Fibroblast of upper back skin (primary cell): ENCODE data around the gene UTS2B.

Source experiments
- DNase-seq: peaks from one replicate; pipeline ENCODE4 v3.0.0-alpha.2; 2013

UTS2B gene

DNA sequence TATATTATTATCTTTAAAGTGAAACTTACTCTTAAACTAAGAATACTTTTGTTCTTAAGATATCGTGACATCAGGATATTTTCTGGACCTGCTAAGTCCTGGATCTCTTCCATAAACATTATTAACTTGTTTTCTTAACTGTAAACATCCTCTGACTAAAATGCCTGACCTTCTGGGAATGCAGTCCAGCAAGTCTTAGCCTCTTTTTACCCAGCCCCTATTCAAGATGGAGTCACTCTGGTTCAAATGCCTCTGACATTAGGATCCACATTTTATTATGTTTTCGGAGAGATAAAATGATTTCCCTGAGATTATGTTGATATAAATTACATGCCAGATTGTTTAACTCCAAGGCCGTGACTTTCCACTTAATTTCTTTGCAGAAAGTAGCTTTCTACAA, 93.7 kb downstream of the UTS2B start:
- peak; percentile 30 for DNase-seq

DNA sequence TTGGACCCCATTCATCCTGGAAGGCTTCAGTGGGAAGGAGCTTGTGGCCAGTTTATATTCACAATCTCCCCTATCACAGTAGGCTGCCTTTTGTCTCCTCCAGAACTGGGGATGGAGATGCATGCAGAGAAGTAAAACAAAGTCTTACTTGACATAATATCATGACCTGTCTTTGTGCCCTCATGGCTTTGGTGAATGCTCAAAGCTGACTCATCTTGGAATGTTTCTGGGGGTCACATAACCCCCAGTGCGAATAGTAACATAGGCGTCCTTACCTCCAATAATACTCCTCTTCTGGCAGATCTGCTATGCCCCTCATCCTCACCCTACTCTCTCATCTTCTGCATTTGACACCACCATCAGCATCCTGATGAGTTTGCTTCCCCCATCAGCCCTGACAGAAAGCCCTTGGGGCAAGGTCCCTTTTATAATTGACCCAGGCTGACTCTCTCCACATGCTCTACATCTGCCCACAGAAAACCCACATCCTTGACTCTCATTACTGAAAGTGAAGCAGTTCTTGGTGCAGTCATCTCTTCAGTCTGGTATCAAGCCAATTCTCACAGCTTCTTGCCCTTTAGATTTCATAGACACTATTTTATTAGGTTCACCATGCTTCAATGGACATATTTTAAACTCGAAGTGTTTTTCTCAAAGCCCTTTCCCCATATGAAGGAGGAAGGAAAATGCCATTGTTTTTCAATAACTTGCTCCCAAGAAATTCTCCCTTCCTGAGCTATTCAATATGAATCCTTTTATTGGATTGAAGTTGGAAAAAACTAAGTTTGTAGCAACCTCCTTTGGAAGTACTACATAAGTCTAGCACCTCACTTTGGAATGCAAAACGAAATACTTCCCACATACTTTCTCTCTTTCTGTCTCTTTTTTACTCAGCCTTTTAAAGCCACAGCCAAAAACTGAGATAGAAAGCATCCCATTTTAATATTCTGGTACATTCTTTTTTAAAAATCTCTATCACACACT, 94.7 kb downstream of the UTS2B start:
- peak; percentile 52 for DNase-seq

DNA sequence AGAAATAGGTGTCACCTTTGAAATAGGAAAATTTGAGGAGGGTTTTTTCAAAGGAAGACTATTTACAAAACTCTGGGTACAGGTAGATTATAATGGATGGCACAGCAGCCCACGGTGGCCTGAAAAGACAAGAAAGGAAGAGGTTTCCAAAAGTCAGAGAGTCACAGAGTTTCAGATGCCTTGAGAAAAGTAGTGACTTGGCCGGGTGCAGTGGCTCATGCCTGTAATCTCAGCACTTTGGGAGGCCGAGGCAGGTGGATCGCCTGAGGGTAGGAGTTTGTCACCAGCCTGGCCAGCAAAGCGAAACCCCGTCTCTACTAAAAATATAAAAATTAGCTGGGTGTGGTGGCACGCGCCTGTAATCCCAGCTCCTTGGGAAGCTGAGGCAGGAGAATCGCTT, 96.1 kb downstream of the UTS2B start:
- no peak for DNase-seq

DNA sequence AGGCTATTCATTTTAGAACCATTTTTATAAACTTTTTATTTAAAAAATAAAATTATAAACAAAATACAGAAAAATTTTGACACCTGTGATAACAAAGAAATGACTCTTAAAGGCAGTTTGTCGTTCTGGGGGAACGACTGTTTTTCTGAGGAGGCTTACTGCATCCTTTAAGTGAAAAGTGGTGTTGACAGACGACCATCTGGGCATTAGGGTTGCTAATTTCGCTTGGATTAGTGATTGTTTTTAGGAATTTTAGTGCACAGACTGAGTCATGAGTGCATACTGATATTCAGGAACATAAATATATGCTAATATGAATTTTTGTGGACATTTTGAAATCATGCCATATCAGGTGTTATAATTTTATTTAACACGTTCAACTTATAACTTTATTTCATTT, 102.8 kb downstream of the UTS2B start:
- no peak for DNase-seq

DNA sequence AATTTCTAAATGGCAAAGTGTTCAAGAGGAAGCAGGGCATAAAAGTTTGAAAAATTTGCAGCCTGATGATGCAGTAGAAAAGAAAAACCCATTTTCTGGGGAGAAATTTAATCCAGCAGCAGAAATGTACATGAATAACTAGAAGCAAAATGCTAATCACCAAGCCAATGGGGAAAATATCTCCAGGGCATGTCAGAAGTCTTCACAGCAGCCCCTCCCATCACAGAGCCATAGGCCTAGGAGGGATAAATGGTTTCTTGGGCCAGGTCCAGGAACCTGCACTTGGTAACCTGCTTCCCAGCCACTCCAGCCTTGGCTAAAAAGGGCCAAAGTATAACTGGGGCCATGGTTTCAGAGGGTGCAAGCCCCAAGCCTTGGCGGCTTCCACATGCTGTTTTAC, 108.7 kb downstream of the UTS2B start:
- no peak for DNase-seq

DNA sequence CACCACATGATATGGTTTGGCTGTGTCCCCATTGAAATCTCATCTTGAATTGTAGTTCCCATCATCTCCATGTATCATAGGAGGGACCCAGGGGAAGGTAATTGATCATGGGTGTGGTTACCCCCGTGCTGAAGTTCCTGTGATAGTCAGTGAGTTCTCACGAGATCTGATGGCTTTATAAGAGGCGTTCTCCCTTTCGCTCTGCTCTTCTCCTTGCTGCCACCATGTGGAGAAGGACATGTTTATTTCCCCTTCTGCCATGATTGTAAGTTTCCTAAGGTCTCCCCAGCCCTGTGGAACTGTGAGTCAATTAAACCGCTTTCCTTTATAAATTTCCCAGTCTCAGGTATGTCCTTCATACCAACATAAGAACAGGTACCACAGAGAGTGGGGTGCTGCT, 109.4 kb downstream of the UTS2B start:
- no peak for DNase-seq

DNA sequence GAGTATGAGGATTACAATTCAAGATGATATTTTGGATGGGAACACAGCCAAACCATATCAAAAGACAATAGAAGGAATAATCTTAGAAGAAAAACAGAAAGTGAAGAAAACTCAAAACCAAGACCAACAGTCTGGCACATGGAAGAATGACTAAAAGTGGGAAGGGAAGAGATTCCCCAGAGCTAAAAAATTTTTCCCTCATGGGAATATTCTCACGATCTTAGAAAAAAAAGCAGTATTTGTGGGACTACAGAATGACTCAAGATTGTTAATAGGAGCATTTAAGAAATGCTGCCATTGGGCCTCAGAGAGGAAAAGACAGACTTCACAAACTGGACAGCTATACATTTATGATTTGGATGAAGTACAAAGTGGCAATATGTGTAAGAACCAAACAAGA, 113.0 kb downstream of the UTS2B start:
- peak; percentile 81 for DNase-seq
